H1 (cell line): ENCODE measurements around the gene RNF8.

ENCODE experiments used
- BCL11A ChIP-seq, 2 experiments: IDR thresholded peaks; one replicate each; pipeline ENCODE4 v1.6.1; 2011; ENCODE audit warnings: low read depth in 2 of 2, low read length in 2 of 2, mild to moderate bottlenecking in 2 of 2
- CTCF ChIP-seq, 3 experiments: IDR thresholded peaks; 1 replicate in 2 of 3; 2 replicates in 1 of 3; pipeline versions ENCODE4 v1.5.1 to v1.6.1; 2011; ENCODE audit warnings: low read length in 3 of 3, mild to moderate bottlenecking in 3 of 3, inconsistent platforms in 2 of 3, low read depth in 1 of 3, moderate library complexity in 1 of 3; ENCODE audit not compliant: insufficient read depth in 1 of 3; ENCODE audit errors: control extremely low read depth in 1 of 3
- EGR1 ChIP-seq: IDR thresholded peaks from 2 replicates; pipeline ENCODE4 v1.6.1; 2011; ENCODE audit warnings: low read depth, low read length, borderline replicate concordance
- FOSL1 ChIP-seq: IDR thresholded peaks from 2 replicates; pipeline ENCODE4 v1.6.1; 2011; ENCODE audit warnings: mild to moderate bottlenecking, low read depth, low read length, moderate library complexity; ENCODE audit not compliant: insufficient read depth
- POU5F1 ChIP-seq: IDR thresholded peaks from 2 replicates; pipeline ENCODE4 v1.6.1; 2011; ENCODE audit warnings: low read depth, mild to moderate bottlenecking, low read length, moderate library complexity
- RAD21 ChIP-seq, 2 experiments: IDR thresholded peaks in 1 of 2; conservative IDR thresholded peaks in 1 of 2; 2 replicates each; pipeline ENCODE4 v1.6.1; 2011; ENCODE audit warnings: low read depth in 2 of 2, low read length in 2 of 2, improper control_type of control experiment in 1 of 2, inconsistent platforms in 1 of 2, mild to moderate bottlenecking in 1 of 2, moderate library complexity in 1 of 2
- TEAD4 ChIP-seq: IDR thresholded peaks from 2 replicates; pipeline ENCODE4 v1.6.1; 2012; ENCODE audit warnings: low read depth, low read length, inconsistent platforms, mixed read lengths
- YY1 ChIP-seq: IDR thresholded peaks from 2 replicates; pipeline ENCODE4 v1.6.1; 2011; ENCODE audit warnings: low read depth, mild to moderate bottlenecking, low read length

GRCh38 chr6:37442416-37443215 lies 88.8 kb downstream of the RNF8 start:
- TF ChIP-seq YY1 (no peak), CTCF (IDR thresholded peaks at IDR 0.05; ENCODE audit: control extremely low read depth in 1 of 3, insufficient read depth in 1 of 3, low read depth in 1 of 3, low read length in 3 of 3) (no peak), RAD21 (IDR thresholded peaks at IDR 0.05 in 1 of 2, conservative IDR thresholded peaks at IDR 0.05 in 1 of 2; ENCODE audit: low read depth in 2 of 2, low read length in 2 of 2) (no peak), TEAD4 (no peak), EGR1 (no peak), POU5F1 (no peak), FOSL1 (no peak), BCL11A (IDR thresholded peaks at IDR 0.05; ENCODE audit: low read depth in 2 of 2, low read length in 2 of 2) (no peak)
